ENCODE measurements around the gene SERPINB8. TPM values are rescaled to one million over a fixed set of nuclear protein-coding genes. Genes with fewer than 3 reads are reported as not detected.

Gene SERPINB8
- total RNA-seq, 1 experiment from 2014 or later = 0.98 TPM

GRCh38 chr18:64029096-64029495 lies 59.2 kb downstream of the SERPINB8 start:
- no peaks in the 10 kb centered on the region for H3K27me3 ChIP-seq (replicated peaks; ENCODE audit: control insufficient read depth, insufficient read depth, low read length)
- no peaks in the 10 kb centered on the region for H3K4me1 Mint-ChIP-seq (ENCODE audit: low read depth, unreplicated experiment)

GRCh38 chr18:64031411-64031810 lies 61.5 kb downstream of the SERPINB8 start:
- H3K27ac Mint-ChIP-seq (ENCODE audit: unreplicated experiment) = no peak overlapping the region
- POLR2A ChIA-PET = no interaction called here
- no peak for TF ChIP-seq CTCF (IDR thresholded peaks at IDR 0.05; ENCODE audit: insufficient read depth in 1 of 2, low read depth in 1 of 2, low read length in 1 of 2, severe bottlenecking in 1 of 2, unreplicated experiment in 1 of 2)
- no TSS peak for BruUV-seq (replicated peaks)
- DNase-seq = no peak
- H3K27me3 ChIP-seq (replicated peaks; ENCODE audit: control insufficient read depth, insufficient read depth, low read length) = no peaks in the 10 kb centered on the region
- no peaks in the 10 kb centered on the region for H3K36me3 ChIP-seq (ENCODE audit: control insufficient read depth, insufficient read depth, low read length)
- H3K4me1 ChIP-seq = no peaks in the 10 kb centered on the region
- H3K9me3 ChIP-seq = no peaks in the 10 kb centered on the region
- H3K4me3 ChIP-seq (ENCODE audit: low read depth, low read length) = no peak overlapping the region
- H3K36me3 Mint-ChIP-seq (ENCODE audit: insufficient read depth, unreplicated experiment) = no peaks in the 10 kb centered on the region
- H3K4me3 Mint-ChIP-seq (ENCODE audit: unreplicated experiment) = no peak overlapping the region
- intact Hi-C loops (cut with micrococcal nuclease; ENCODE audit: unreplicated experiment) = no loop called here
- H3K9me3 Mint-ChIP-seq (ENCODE audit: unreplicated experiment) = no peaks in the 10 kb centered on the region
- H3K4me1 Mint-ChIP-seq (ENCODE audit: low read depth, unreplicated experiment) = no peaks in the 10 kb centered on the region
- CTCF ChIA-PET = no interaction called here
- H3K27me3 Mint-ChIP-seq (ENCODE audit: insufficient read depth, unreplicated experiment) = no peaks in the 10 kb centered on the region

More at GRCh38 chr18:64029096-64029495, 59.2 kb downstream of the SERPINB8 start:
- TF ChIP-seq CTCF (IDR thresholded peaks at IDR 0.05; ENCODE audit: insufficient read depth in 1 of 2, low read depth in 1 of 2, low read length in 1 of 2, severe bottlenecking in 1 of 2, unreplicated experiment in 1 of 2) = no peak
- no peaks in the 10 kb centered on the region for H3K4me1 ChIP-seq
- POLR2A ChIA-PET = no interaction called here
- no TSS peak for BruUV-seq (replicated peaks)
- CTCF ChIA-PET = no interaction called here
- no peak overlapping the region for H3K4me3 Mint-ChIP-seq (ENCODE audit: unreplicated experiment)
- intact Hi-C loops (cut with micrococcal nuclease; ENCODE audit: unreplicated experiment) = no loop called here
- no peaks in the 10 kb centered on the region for H3K9me3 Mint-ChIP-seq (ENCODE audit: unreplicated experiment)
- no peaks in the 10 kb centered on the region for H3K36me3 Mint-ChIP-seq (ENCODE audit: insufficient read depth, unreplicated experiment)
- H3K36me3 ChIP-seq (ENCODE audit: control insufficient read depth, insufficient read depth, low read length) = no peaks in the 10 kb centered on the region
- no peak for DNase-seq
- H3K27ac Mint-ChIP-seq (ENCODE audit: unreplicated experiment) = no peak overlapping the region
- no peaks in the 10 kb centered on the region for H3K27me3 Mint-ChIP-seq (ENCODE audit: insufficient read depth, unreplicated experiment)
- H3K9me3 ChIP-seq = no peaks in the 10 kb centered on the region
- no peak overlapping the region for H3K4me3 ChIP-seq (ENCODE audit: low read depth, low read length)

GRCh38 chr18:64032312-64032711 lies 62.4 kb downstream of the SERPINB8 start:
- Mint-ChIP-seq H3K27ac (ENCODE audit: unreplicated experiment) (no peak overlapping the region), H3K4me1 (ENCODE audit: low read depth, unreplicated experiment) (no peaks in the 10 kb centered on the region), H3K4me3 (ENCODE audit: unreplicated experiment) (no peak overlapping the region), H3K9me3 (ENCODE audit: unreplicated experiment) (no peaks in the 10 kb centered on the region), H3K27me3 (ENCODE audit: insufficient read depth, unreplicated experiment) (no peaks in the 10 kb centered on the region), H3K36me3 (ENCODE audit: insufficient read depth, unreplicated experiment) (no peaks in the 10 kb centered on the region)
- no peak for DNase-seq
- POLR2A ChIA-PET = no interaction called here
- no peaks in the 10 kb centered on the region for H3K4me1 ChIP-seq
- H3K4me3 ChIP-seq (ENCODE audit: low read depth, low read length) = no peak overlapping the region
- BruUV-seq (replicated peaks) = no TSS peak
- H3K27me3 ChIP-seq (replicated peaks; ENCODE audit: control insufficient read depth, insufficient read depth, low read length) = no peaks in the 10 kb centered on the region
- no peak for TF ChIP-seq CTCF (IDR thresholded peaks at IDR 0.05; ENCODE audit: insufficient read depth in 1 of 2, low read depth in 1 of 2, low read length in 1 of 2, severe bottlenecking in 1 of 2, unreplicated experiment in 1 of 2)
- H3K36me3 ChIP-seq (ENCODE audit: control insufficient read depth, insufficient read depth, low read length) = no peaks in the 10 kb centered on the region
- CTCF ChIA-PET = no interaction called here
- H3K9me3 ChIP-seq = no peaks in the 10 kb centered on the region
- intact Hi-C loops (cut with micrococcal nuclease; ENCODE audit: unreplicated experiment) = no loop called here

Data from Caco-2 (cell line).